GM12878 (cell line): ENCODE data around the gene RPS4Y2.

ENCODE experiments used
- CHD1 ChIP-seq: IDR thresholded peaks from 2 replicates; pipeline ENCODE4 v1.6.1; 2012; ENCODE audit warnings: low read depth, low read length, improper control_type of control experiment
- CREB1 ChIP-seq: IDR thresholded peaks from 2 replicates; pipeline ENCODE4 v1.6.1; 2012; ENCODE audit warnings: low read depth, mild to moderate bottlenecking, inconsistent platforms
- FOS ChIP-seq: IDR thresholded peaks from 3 replicates; pipeline ENCODE4 v1.6.1; 2011; ENCODE audit warnings: borderline replicate concordance; ENCODE audit not compliant: insufficient read length; ENCODE audit errors: extremely low read depth
- FOXM1 ChIP-seq: IDR thresholded peaks from 2 replicates; pipeline ENCODE4 v1.6.1; 2012; ENCODE audit warnings: low read depth, mild to moderate bottlenecking, inconsistent platforms, low read length, moderate library complexity
- IKZF1 ChIP-seq: fragments of 450-650 bp; conservative IDR thresholded peaks from 2 replicates; pipeline ENCODE4 v1.6.1; 2017; ENCODE audit warnings: antibody characterized with exemption, mild to moderate bottlenecking
- MEF2B ChIP-seq: fragments of 450-650 bp; IDR thresholded peaks from 2 replicates; pipeline ENCODE4 v1.6.1; 2018; ENCODE audit warnings: mild to moderate bottlenecking, moderate library complexity; ENCODE audit not compliant: partially characterized antibody, poor library complexity, severe bottlenecking
- MTA3 ChIP-seq: IDR thresholded peaks from 2 replicates; pipeline ENCODE4 v1.6.1; 2012; ENCODE audit warnings: low read length, inconsistent platforms, borderline replicate concordance
- NFIC ChIP-seq: IDR thresholded peaks from 2 replicates; pipeline ENCODE4 v1.6.1; 2012; ENCODE audit warnings: low read depth, mild to moderate bottlenecking, inconsistent platforms, low read length, moderate library complexity
- NR2C2 ChIP-seq: IDR thresholded peaks from 2 replicates; pipeline ENCODE4 v1.6.1; 2011; ENCODE audit warnings: borderline replicate concordance, low read depth; ENCODE audit not compliant: control insufficient read depth, insufficient read length
- POLR2A ChIP-seq: IDR thresholded peaks from 2 replicates; pipeline ENCODE4 v1.6.1; 2011; ENCODE audit warnings: low read depth, mild to moderate bottlenecking, low read length
- POLR2AphosphoS5 ChIP-seq: IDR thresholded peaks from 2 replicates; pipeline ENCODE4 v1.6.1; 2011; ENCODE audit warnings: mild to moderate bottlenecking, low read length, inconsistent platforms
- RBBP5 ChIP-seq: fragments of 200-600 bp; sonication (generic); conservative IDR thresholded peaks from 2 replicates; pipeline ENCODE4 v1.6.1; 2016
- YY1 ChIP-seq: IDR thresholded peaks from 2 replicates; pipeline ENCODE4 v1.6.1; 2011; ENCODE audit warnings: low read depth, mild to moderate bottlenecking, low read length
- TF ChIP-seq, protein P1 (sequence below), 3 experiments: IDR thresholded peaks in 2 of 3; conservative IDR thresholded peaks in 1 of 3; 2 replicates each; pipeline ENCODE4 v1.5.1; 2011; ENCODE audit warnings: low read depth in 3 of 3, low read length in 3 of 3, mild to moderate bottlenecking in 3 of 3, control low read depth in 2 of 3, moderate library complexity in 2 of 3, inconsistent platforms in 1 of 3, mixed read lengths in 1 of 3; ENCODE audit not compliant: control insufficient read depth in 2 of 3, insufficient read depth in 1 of 3; ENCODE audit errors: extremely low read depth in 1 of 3

DNA sequence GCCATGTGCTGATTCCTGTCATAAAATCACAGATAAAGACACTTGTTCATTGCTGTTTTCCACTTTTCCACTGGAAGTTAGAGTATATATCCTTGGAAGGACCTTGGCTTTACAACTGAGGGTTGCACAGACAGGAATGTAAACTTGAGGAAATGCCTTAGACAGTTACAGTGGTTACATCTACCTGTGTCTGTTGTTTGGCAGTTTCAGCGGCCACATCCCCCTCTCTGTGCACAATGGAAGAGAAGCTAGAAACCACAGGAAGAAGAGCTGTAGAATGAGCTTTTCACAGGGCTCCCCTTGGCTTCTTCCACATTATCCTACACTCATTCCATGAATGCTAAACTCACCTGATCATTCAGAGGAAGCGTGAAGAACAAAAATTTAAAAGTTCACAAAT, 9.0 kb upstream of the RPS4Y2 start:
- TF ChIP-seq CREB1 (no peak), FOXM1 (no peak), CHD1 (no peak), NR2C2 (no peak), RBBP5 (no peak), FOS (no peak), IKZF1 (no peak), MTA3 (no peak), YY1 (no peak), POLR2AphosphoS5 (no peak), POLR2A (no peak), NFIC (no peak), MEF2B (no peak)
- TF ChIP-seq, protein P1, sequence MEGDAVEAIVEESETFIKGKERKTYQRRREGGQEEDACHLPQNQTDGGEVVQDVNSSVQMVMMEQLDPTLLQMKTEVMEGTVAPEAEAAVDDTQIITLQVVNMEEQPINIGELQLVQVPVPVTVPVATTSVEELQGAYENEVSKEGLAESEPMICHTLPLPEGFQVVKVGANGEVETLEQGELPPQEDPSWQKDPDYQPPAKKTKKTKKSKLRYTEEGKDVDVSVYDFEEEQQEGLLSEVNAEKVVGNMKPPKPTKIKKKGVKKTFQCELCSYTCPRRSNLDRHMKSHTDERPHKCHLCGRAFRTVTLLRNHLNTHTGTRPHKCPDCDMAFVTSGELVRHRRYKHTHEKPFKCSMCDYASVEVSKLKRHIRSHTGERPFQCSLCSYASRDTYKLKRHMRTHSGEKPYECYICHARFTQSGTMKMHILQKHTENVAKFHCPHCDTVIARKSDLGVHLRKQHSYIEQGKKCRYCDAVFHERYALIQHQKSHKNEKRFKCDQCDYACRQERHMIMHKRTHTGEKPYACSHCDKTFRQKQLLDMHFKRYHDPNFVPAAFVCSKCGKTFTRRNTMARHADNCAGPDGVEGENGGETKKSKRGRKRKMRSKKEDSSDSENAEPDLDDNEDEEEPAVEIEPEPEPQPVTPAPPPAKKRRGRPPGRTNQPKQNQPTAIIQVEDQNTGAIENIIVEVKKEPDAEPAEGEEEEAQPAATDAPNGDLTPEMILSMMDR (IDR thresholded peaks at IDR 0.05 in 2 of 3, conservative IDR thresholded peaks at IDR 0.05 in 1 of 3; ENCODE audit: control insufficient read depth in 2 of 3, extremely low read depth in 1 of 3, insufficient read depth in 1 of 3, low read depth in 3 of 3, low read length in 3 of 3) = no peak
